GM23248 (cell line): ENCODE data around the gene LMOD2.

Experiments used
- EZH2 ChIP-seq: fragments of 200-600 bp; sonication (generic); IDR thresholded peaks from 2 replicates; pipeline ENCODE4 v1.6.1; 2018; ENCODE audit warnings: antibody characterized with exemption, mild to moderate bottlenecking; ENCODE audit not compliant: insufficient read depth, poor library complexity, severe bottlenecking
- EZH2phosphoT487 ChIP-seq: fragments of 200-600 bp; sonication (generic); IDR thresholded peaks from 2 replicates; pipeline ENCODE4 v1.6.1; 2018; ENCODE audit warnings: antibody characterized with exemption, moderate library complexity, mild to moderate bottlenecking, low read depth; ENCODE audit not compliant: insufficient read depth

- TF ChIP-seq EZH2, result no peak
- TF ChIP-seq EZH2phosphoT487, result no peak
These were observed 10.8 kb downstream of the LMOD2 start for GRCh38 chr7:123666492-123666891.
